Upper lobe of left lung (tissue), 6 donors: ENCODE measurements around the gene TPRX2. TPM values are rescaled to one million over a fixed set of nuclear protein-coding genes. Genes with fewer than 3 reads are reported as not detected.
"Not testable (repeated sequence)": the region's sequence is repeated elsewhere in the genome, so short reads cannot be mapped to it uniquely, and the experiment has no call there.

Experiments
- ATAC-seq, 2 donors: fragments of 200-7000 bp; cut with Tn5 transposase; one replicate each; pipeline ENCODE4 v1.9.1; 2022; ENCODE audit warnings: mild to moderate bottlenecking in 2 of 2, moderate library complexity in 2 of 2; ENCODE audit not compliant: low FRiP score in 2 of 2
- DNase-seq, 2 donors: peaks; one replicate each; pipeline ENCODE4 v3.0.0-alpha.2; 2019 to 2020
- H3K27ac ChIP-seq, 4 donors: fragments of 200-600 bp; sonication (generic); one replicate each; pipeline ENCODE4 v1.5.1; 2016 to 2019
- H3K27me3 ChIP-seq, 4 donors: fragments of 200-600 bp; sonication (generic); one replicate each; pipeline ENCODE4 v1.5.1; 2017 to 2019
- H3K36me3 ChIP-seq, 4 donors: fragments of 200-600 bp; sonication (generic); one replicate each; pipeline ENCODE4 v1.5.1; 2016 to 2019
- H3K4me1 ChIP-seq, 4 donors: fragments of 200-600 bp; sonication (generic); one replicate each; pipeline ENCODE4 v1.5.1; 2018 to 2019
- H3K4me3 ChIP-seq, 4 donors: fragments of 200-600 bp; sonication (generic); one replicate each; pipeline ENCODE4 v1.5.1; 2017 to 2019; ENCODE audit warnings: mild to moderate bottlenecking in 2 of 4, moderate library complexity in 1 of 4
- H3K9me3 ChIP-seq, 4 donors: fragments of 200-600 bp; sonication (generic); one replicate each; pipeline ENCODE4 v1.5.1; 2018 to 2019
- CTCF ChIP-seq, 6 experiments: fragments of 450-650 bp in 4 of 6; fragments of 200-600 bp in 2 of 6; sonication (generic) in 2 of 6; IDR thresholded peaks; one replicate each; pipeline ENCODE4 v1.5.1; 2016 to 2019; ENCODE audit warnings: antibody characterized with exemption in 6 of 6
- EP300 ChIP-seq, 4 donors: sonication (generic); formaldehyde crosslinking; IDR thresholded peaks; one replicate each; pipeline ENCODE4 v1.5.1; 2017; ENCODE audit warnings: antibody characterized with exemption in 4 of 4, control low read depth in 2 of 4
- POLR2A ChIP-seq, 4 donors: fragments of 450-650 bp; IDR thresholded peaks; one replicate each; pipeline ENCODE4 v1.5.1; 2016 to 2017; ENCODE audit warnings: antibody characterized with exemption in 4 of 4, mild to moderate bottlenecking in 2 of 4
- POLR2AphosphoS5 ChIP-seq, 2 donors: sonication (generic); formaldehyde crosslinking; IDR thresholded peaks; one replicate each; pipeline ENCODE4 v1.5.1; 2017; ENCODE audit warnings: antibody characterized with exemption in 2 of 2
- WGBS, 2 donors: methylation state at CpG; one replicate each; pipeline ENCODE4 v1.1.5; 2017 to 2018; 5-methylcytosine and 5-hydroxymethylcytosine counted together
- total RNA-seq, 6 donors: library from RNA; depleted of rRNA in 4 of 6; stranded (reverse); fragments of >200 nt in 4 of 6; gene quantifications; one replicate each; pipeline versions ENCODE4 v1.1.0 to v1.2.1, GENCODE V29; 2016 to 2021
- donor health status: DM: no; HTN: no; CAD: no; lungs with moderate emphysema.
- donor health status: DM: no; HTN: yes; CAD: no; lungs with severe emphysema.

TPRX2 gene
- total RNA-seq, 6 donors from 2014 or later: not detected

- TF ChIP-seq EP300 (IDR thresholded peaks at IDR 0.05): no peak
- TF ChIP-seq POLR2AphosphoS5 (IDR thresholded peaks at IDR 0.05): no peak
- TF ChIP-seq CTCF (IDR thresholded peaks at IDR 0.05): no peak
- no peak for TF ChIP-seq POLR2A (IDR thresholded peaks at IDR 0.05)
- H3K4me3 ChIP-seq: no peak overlapping the region
- H3K4me1 ChIP-seq: no peaks in the 10 kb centered on the region
- H3K27ac ChIP-seq: no peak overlapping the region
- peak in 1 of 2 donors; percentile 17 for ATAC-seq
- no peak for DNase-seq
- 6 to 9% methylated on average over 22 of the region's 22 CpGs for WGBS, 2 donors
- H3K27me3 ChIP-seq: peaks cover 0 to 19% (median 4%) of the 10 kb centered on the region in 4 donors
- no peaks in the 10 kb centered on the region for H3K36me3 ChIP-seq
- H3K9me3 ChIP-seq: no peaks in the 10 kb centered on the region
These were observed 10.1 kb upstream of the TPRX2 start for GRCh38 chr19:47848823-47849473.

- Histone ChIP-seq H3K36me3 (no peaks in the 10 kb centered on the region), H3K4me1 (no peaks in the 10 kb centered on the region), H3K27ac (no peak overlapping the region), H3K4me3 (no peak overlapping the region), H3K27me3 (peaks cover 0 to 19% (median 4%) of the 10 kb centered on the region in 4 donors), H3K9me3 (no peaks in the 10 kb centered on the region)
- no peak for ATAC-seq
- TF ChIP-seq CTCF (IDR thresholded peaks at IDR 0.05) (no peak), POLR2AphosphoS5 (IDR thresholded peaks at IDR 0.05) (no peak), EP300 (IDR thresholded peaks at IDR 0.05) (no peak), POLR2A (IDR thresholded peaks at IDR 0.05) (no peak)
- DNase-seq: no peak
- 56 to 62% methylated on average over 4 to 5 of the region's 5 CpGs for WGBS, 2 donors
These were observed 6.0 kb upstream of the TPRX2 start for GRCh38 chr19:47853003-47853402.

- DNase-seq: no peak
- Histone ChIP-seq H3K4me3 (no peak overlapping the region), H3K36me3 (no peaks in the 10 kb centered on the region), H3K27me3 (peaks cover 0 to 10% (median 0%) of the 10 kb centered on the region in 4 donors), H3K9me3 (no peaks in the 10 kb centered on the region), H3K27ac (no peak overlapping the region), H3K4me1 (no peaks in the 10 kb centered on the region)
- TF ChIP-seq EP300 (IDR thresholded peaks at IDR 0.05): no peak
- no peak for TF ChIP-seq POLR2A (IDR thresholded peaks at IDR 0.05)
- no peak for TF ChIP-seq POLR2AphosphoS5 (IDR thresholded peaks at IDR 0.05)
- no peak for TF ChIP-seq CTCF (IDR thresholded peaks at IDR 0.05)
- WGBS, 2 donors: 53 to 66% methylated on average over 4 of the region's 4 CpGs
- ATAC-seq: no peak
These were observed 4.6 kb upstream of the TPRX2 start for GRCh38 chr19:47854459-47854858.

GRCh38 chr19:47858231-47858630 lies 804 bp upstream of the TPRX2 start:
- not testable (repeated sequence) for H3K4me1 ChIP-seq, H3K9me3 ChIP-seq, ATAC-seq, H3K27ac ChIP-seq, H3K4me3 ChIP-seq, H3K27me3 ChIP-seq, H3K36me3 ChIP-seq, DNase-seq
- WGBS, 2 donors: 80 to 95% methylated on average over 9 of the region's 9 CpGs

- WGBS, 2 donors: no CpG with 5 or more reads among the region's 17 CpGs
- H3K27me3 ChIP-seq, H3K36me3 ChIP-seq, H3K4me1 ChIP-seq, H3K9me3 ChIP-seq, DNase-seq, H3K4me3 ChIP-seq, H3K27ac ChIP-seq: not testable (repeated sequence)
- ATAC-seq: peak in 1 of 2 donors; percentile 52
These were observed 803 bp downstream of the TPRX2 start for GRCh38 chr19:47859838-47860237.

- no peak for ATAC-seq
These were observed 1.7 kb downstream of the TPRX2 start for GRCh38 chr19:47860602-47861297.

More at GRCh38 chr19:47860602-47861297, 1.7 kb downstream of the TPRX2 start:
- Histone ChIP-seq H3K9me3 (peaks cover 0 to 4% (median 0%) of the 10 kb centered on the region in 4 donors), H3K4me1 (no peaks in the 10 kb centered on the region), H3K27me3 (no peaks in the 10 kb centered on the region), H3K27ac (no peak overlapping the region), H3K4me3 (no peak overlapping the region), H3K36me3 (no peaks in the 10 kb centered on the region)
- WGBS, 2 donors: 60 to 72% methylated on average over 11 to 19 of the region's 34 CpGs
- peak in 1 of 2 donors; percentile 69 for DNase-seq
- no peak for TF ChIP-seq POLR2AphosphoS5 (IDR thresholded peaks at IDR 0.05)
